ENCODE results near the gene RGS6. TPM values are rescaled to one million over a fixed set of nuclear protein-coding genes. Genes with fewer than 3 reads are reported as not detected.

Gene RGS6
- total RNA-seq, 1 donor from 2014 or later: 2.0 TPM

DNA sequence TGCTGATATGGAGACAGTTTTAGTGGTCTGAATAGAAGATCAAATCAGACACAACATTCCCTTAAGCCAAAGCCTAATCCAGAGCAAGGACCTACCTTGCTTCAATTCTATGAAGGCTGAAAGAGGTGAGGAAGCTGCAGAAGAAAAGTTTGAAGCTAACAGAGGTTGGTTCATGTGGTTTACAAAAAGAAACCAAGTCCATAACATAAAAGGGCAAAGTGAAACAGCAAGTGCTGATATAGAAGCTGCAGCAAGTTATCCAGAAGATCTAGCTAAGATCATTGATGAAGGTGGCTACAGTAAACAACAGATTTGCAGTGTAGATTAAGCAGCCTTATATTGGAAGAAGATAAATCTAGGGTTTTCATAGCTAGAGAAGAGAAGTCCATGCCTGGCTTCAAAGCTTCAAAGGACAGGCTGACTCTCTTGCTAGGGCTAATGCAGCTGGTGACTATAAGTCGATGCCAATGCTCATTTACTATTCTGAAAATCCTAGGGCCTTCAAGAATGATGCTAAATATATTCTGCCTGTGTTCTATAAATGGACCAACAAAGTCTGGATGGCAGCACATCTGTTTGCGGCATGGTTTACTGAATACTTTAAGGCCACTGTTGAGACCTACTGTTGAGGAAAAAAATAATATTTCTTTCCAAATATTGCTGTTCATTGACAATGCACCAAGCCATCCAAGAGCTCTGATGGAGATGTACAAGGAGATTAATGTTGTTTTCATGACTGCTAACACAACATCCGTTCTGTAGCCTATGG, 600.6 kb downstream of the RGS6 start:
- Mint-ChIP-seq H3K27me3 (ENCODE audit: low read depth) (peaks cover 28% of the 10 kb centered on the region), H3K9me3 (peaks cover 29% of the 10 kb centered on the region), H3K4me1 (peaks cover 5% of the 10 kb centered on the region), H3K27ac (no peak overlapping the region), H3K36me3 (no peaks in the 10 kb centered on the region), H3K4me3 (no peak overlapping the region)
- TF ChIP-seq, protein P1, sequence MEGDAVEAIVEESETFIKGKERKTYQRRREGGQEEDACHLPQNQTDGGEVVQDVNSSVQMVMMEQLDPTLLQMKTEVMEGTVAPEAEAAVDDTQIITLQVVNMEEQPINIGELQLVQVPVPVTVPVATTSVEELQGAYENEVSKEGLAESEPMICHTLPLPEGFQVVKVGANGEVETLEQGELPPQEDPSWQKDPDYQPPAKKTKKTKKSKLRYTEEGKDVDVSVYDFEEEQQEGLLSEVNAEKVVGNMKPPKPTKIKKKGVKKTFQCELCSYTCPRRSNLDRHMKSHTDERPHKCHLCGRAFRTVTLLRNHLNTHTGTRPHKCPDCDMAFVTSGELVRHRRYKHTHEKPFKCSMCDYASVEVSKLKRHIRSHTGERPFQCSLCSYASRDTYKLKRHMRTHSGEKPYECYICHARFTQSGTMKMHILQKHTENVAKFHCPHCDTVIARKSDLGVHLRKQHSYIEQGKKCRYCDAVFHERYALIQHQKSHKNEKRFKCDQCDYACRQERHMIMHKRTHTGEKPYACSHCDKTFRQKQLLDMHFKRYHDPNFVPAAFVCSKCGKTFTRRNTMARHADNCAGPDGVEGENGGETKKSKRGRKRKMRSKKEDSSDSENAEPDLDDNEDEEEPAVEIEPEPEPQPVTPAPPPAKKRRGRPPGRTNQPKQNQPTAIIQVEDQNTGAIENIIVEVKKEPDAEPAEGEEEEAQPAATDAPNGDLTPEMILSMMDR (IDR thresholded peaks at IDR 0.05; ENCODE audit: unreplicated experiment): no peak
- no peak for DNase-seq (ENCODE audit: low spot score in 2 of 2, unreplicated experiment in 2 of 2)

DNA sequence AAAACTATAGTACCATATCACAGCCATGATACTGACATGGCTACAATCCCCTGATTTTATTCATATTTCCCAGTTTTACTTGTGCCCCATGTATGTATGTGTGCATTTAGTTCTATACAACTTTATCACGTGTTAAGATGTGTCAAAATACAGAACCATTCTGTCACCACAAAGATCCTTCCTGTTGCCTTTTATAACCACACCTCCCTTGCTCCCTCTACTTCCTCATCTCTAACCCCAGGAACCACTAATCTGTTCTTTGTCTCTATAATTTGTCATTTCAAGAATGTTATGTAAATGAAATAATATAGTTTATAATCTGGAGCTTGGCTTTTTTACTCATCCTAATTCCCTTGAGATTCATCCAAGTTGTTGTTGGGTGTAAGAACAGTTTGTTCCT, 603.3 kb downstream of the RGS6 start:
- Mint-ChIP-seq H3K27me3 (ENCODE audit: low read depth) (peaks cover 24% of the 10 kb centered on the region), H3K4me1 (peaks cover 2% of the 10 kb centered on the region), H3K4me3 (no peak overlapping the region), H3K36me3 (no peaks in the 10 kb centered on the region), H3K9me3 (peaks cover 29% of the 10 kb centered on the region), H3K27ac (no peak overlapping the region)
- TF ChIP-seq, protein P1 (IDR thresholded peaks at IDR 0.05; ENCODE audit: unreplicated experiment): no peak
- no peak for DNase-seq (ENCODE audit: low spot score in 2 of 2, unreplicated experiment in 2 of 2)

DNA sequence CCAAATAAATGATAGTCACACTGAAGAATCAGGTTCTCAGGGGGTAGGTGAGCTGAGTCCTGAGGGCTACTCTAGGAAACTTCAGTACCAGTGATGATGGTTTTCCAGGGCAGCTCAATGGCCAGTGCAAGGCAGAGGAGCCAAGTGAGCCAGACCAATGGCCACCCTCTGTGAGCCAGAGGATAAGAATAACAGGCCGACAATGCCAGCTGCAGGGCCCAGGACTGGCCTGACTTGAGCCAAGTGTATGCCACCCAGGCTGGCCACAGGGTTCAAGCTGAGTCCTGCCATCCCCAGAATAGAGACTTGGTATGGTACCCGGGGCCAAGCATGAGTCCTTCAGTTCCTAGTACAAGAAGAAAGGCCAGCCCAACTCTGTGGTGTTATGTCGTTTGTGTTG, 606.2 kb downstream of the RGS6 start:
- Mint-ChIP-seq H3K36me3 (no peaks in the 10 kb centered on the region), H3K27me3 (ENCODE audit: low read depth) (peaks cover 23% of the 10 kb centered on the region)

DNA sequence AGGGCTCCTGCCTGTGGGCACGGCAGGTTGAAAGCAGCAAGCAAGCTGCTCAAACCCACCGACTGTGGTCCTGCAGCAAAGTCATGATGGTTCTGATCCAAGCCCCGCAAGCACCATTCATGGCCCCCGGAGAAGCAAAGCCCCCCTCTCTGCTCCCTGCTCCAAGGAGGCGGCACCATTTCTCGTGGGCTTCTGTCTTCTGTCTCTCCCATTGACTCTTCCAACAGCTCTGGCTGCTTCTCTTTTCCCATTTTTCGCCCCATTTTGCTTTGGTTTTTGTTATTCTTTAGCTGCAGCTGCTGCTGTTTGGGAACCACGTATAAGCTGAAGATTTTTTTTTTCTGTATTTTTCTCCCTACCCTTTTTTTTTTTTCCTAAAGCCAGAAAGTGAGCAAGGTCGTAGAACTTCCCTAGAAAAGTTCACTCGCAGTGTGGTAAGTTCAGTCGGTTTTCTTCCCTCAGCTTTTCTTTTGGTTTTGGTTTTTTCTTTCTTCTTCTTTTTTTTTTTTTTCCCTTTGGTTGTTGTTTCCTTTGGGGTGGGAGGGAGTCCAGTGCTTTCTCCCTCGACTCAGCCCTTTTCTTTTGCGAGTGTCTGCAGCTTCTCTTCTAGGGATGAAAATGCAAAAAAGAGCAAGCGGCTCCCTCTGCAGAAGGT, 607.6 kb downstream of the RGS6 start:
- H3K27ac Mint-ChIP-seq: no peak overlapping the region

More for the DNA sequence above, 606.2 kb downstream of the RGS6 start:
- Mint-ChIP-seq H3K4me3 (no peak overlapping the region), H3K9me3 (peaks cover 13% of the 10 kb centered on the region), H3K27ac (no peak overlapping the region), H3K4me1 (peaks cover 5% of the 10 kb centered on the region)
- no peak for DNase-seq (ENCODE audit: low spot score in 2 of 2, unreplicated experiment in 2 of 2)
- TF ChIP-seq, protein P1 (IDR thresholded peaks at IDR 0.05; ENCODE audit: unreplicated experiment): no peak

DNA sequence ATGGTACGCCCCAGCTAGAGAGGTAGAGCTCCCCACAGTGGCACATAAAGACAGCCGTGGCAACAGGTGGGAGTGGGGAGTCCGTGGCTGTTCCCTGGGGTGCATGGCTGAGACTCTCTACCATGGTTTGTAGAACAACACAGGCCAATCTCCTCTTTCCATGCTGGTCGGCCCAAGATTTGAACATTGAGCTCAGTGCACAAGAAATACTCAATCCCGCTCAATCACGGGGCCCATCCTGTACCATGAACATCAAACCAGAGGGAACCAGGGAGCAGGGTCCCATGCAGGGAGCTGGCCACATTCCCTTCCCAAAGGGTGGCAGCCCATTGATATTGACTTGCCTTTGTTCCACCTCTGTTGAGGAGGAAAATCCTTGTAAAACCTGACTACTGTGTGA, 608.6 kb downstream of the RGS6 start:
- Mint-ChIP-seq H3K27ac (no peak overlapping the region), H3K9me3 (no peaks in the 10 kb centered on the region), H3K4me3 (no peak overlapping the region), H3K27me3 (ENCODE audit: low read depth) (peaks cover 20% of the 10 kb centered on the region), H3K4me1 (peaks cover 20% of the 10 kb centered on the region), H3K36me3 (no peaks in the 10 kb centered on the region)
- TF ChIP-seq, protein P1 (IDR thresholded peaks at IDR 0.05; ENCODE audit: unreplicated experiment): no peak
- no peak for DNase-seq (ENCODE audit: low spot score in 2 of 2, unreplicated experiment in 2 of 2)

More for the DNA sequence above, 607.6 kb downstream of the RGS6 start:
- H3K4me3 Mint-ChIP-seq: no peak overlapping the region
- TF ChIP-seq, protein P1 (IDR thresholded peaks at IDR 0.05; ENCODE audit: unreplicated experiment): no peak
- peaks cover 23% of the 10 kb centered on the region for H3K27me3 Mint-ChIP-seq (ENCODE audit: low read depth)
- peaks cover 16% of the 10 kb centered on the region for H3K4me1 Mint-ChIP-seq
- no peaks in the 10 kb centered on the region for H3K36me3 Mint-ChIP-seq
- H3K9me3 Mint-ChIP-seq: peaks cover 1% of the 10 kb centered on the region
- DNase-seq (ENCODE audit: low spot score in 2 of 2, unreplicated experiment in 2 of 2): no peak
